ENCODE results near the gene CDCA7L.

CDCA7L gene

GRCh38 chr7:21945454-21946221 lies at the start of gene CDCA7L:
Gene CDCA7L (minus strand): TSS chr7:21945899. CDS start chr7:21945804, 95 bp downstream.
- no peak for FAIRE-seq

GRCh38 chr7:21986096-21986495 lies 40.4 kb upstream of the CDCA7L start:
- no peak for FAIRE-seq

- no peak for FAIRE-seq
These were observed 38.3 kb upstream of the CDCA7L start for GRCh38 chr7:21984042-21984441.

GRCh38 chr7:21983056-21983455 lies 37.4 kb upstream of the CDCA7L start:
- FAIRE-seq, result no peak

GRCh38 chr7:21981524-21981923 lies 35.8 kb upstream of the CDCA7L start:
- FAIRE-seq, result no peak

- FAIRE-seq, result no peak
These were observed 35.3 kb upstream of the CDCA7L start for GRCh38 chr7:21980926-21981500.

- no peak for FAIRE-seq
These were observed 26.7 kb upstream of the CDCA7L start for GRCh38 chr7:21972397-21972784.

GRCh38 chr7:21971780-21972396 lies 26.2 kb upstream of the CDCA7L start:
- FAIRE-seq, result no peak

- no peak for FAIRE-seq
These were observed 24.1 kb upstream of the CDCA7L start for GRCh38 chr7:21969822-21970221.

- FAIRE-seq, result no peak
These were observed 21.9 kb upstream of the CDCA7L start for GRCh38 chr7:21967598-21968003.

GRCh38 chr7:21966271-21966670 lies 20.6 kb upstream of the CDCA7L start:
- no peak for FAIRE-seq

- FAIRE-seq, result no peak
These were observed 19.6 kb upstream of the CDCA7L start for GRCh38 chr7:21965291-21965690.

GRCh38 chr7:21962677-21963076 lies 17.0 kb upstream of the CDCA7L start:
- FAIRE-seq, result no peak

- no peak for FAIRE-seq
These were observed 15.2 kb upstream of the CDCA7L start for GRCh38 chr7:21960922-21961321.

GRCh38 chr7:21959387-21959776 lies 13.7 kb upstream of the CDCA7L start:
- FAIRE-seq, result no peak

- no peak for FAIRE-seq
These were observed 8.1 kb upstream of the CDCA7L start for GRCh38 chr7:21953781-21954180.

- FAIRE-seq, result no peak
These were observed 3.3 kb upstream of the CDCA7L start for GRCh38 chr7:21948887-21949540.

- no peak for FAIRE-seq
These were observed 2.7 kb upstream of the CDCA7L start for GRCh38 chr7:21948364-21948763.

GRCh38 chr7:21947946-21948345 lies 2.2 kb upstream of the CDCA7L start:
- no peak for FAIRE-seq

GRCh38 chr7:21947056-21947455 lies 1.4 kb upstream of the CDCA7L start:
- no peak for FAIRE-seq

- no peak for FAIRE-seq
These were observed 567 bp upstream of the CDCA7L start for GRCh38 chr7:21946222-21946709.

- FAIRE-seq, result no peak
These were observed 864 bp downstream of the CDCA7L start for GRCh38 chr7:21944616-21945453.

- FAIRE-seq, result no peak
These were observed 2.3 kb downstream of the CDCA7L start for GRCh38 chr7:21943436-21943835.
